GM21360 (cell line): Measurements from ENCODE around the gene FBXO8.

ENCODE experiments used
- ATAC-seq: cut with Tn5 transposase; IDR thresholded peaks from one replicate; pipeline ENCODE4 v1.9.1; 2021; ENCODE audit warnings: mild to moderate bottlenecking, moderate library complexity; ENCODE audit not compliant: unreplicated experiment

Gene FBXO8

GRCh38 chr4:174252412-174252811 is 31.1 kb downstream of the FBXO8 start:
- ATAC-seq: no peak

GRCh38 chr4:174248407-174248806 is 35.1 kb downstream of the FBXO8 start:
- no peak for ATAC-seq

GRCh38 chr4:174245714-174246113 is 37.8 kb downstream of the FBXO8 start:
- no peak for ATAC-seq

- ATAC-seq: no peak
Measured at GRCh38 chr4:174244441-174244840, 39.0 kb downstream of the FBXO8 start.

- ATAC-seq: no peak
Measured at GRCh38 chr4:174241162-174241561, 42.3 kb downstream of the FBXO8 start.

GRCh38 chr4:174236359-174236758 is 47.1 kb downstream of the FBXO8 start:
- no peak for ATAC-seq

GRCh38 chr4:174230680-174231079 is 52.8 kb downstream of the FBXO8 start:
- ATAC-seq: no peak

GRCh38 chr4:174230148-174230547 is 53.3 kb downstream of the FBXO8 start:
- ATAC-seq: no peak

- no peak for ATAC-seq
Measured at GRCh38 chr4:174228988-174229387, 54.5 kb downstream of the FBXO8 start.

GRCh38 chr4:174225349-174226049 is 58.0 kb downstream of the FBXO8 start:
- ATAC-seq: no peak

- no peak for ATAC-seq
Measured at GRCh38 chr4:174224550-174224949, 58.9 kb downstream of the FBXO8 start.

GRCh38 chr4:174222266-174222872 is 61.1 kb downstream of the FBXO8 start:
- peak; percentile 87 for ATAC-seq

- no peak for ATAC-seq
Measured at GRCh38 chr4:174218127-174218790, 65.2 kb downstream of the FBXO8 start.

GRCh38 chr4:174217273-174218126 is 66.0 kb downstream of the FBXO8 start:
- no peak for ATAC-seq

GRCh38 chr4:174216799-174217272 is 66.6 kb downstream of the FBXO8 start:
- ATAC-seq: no peak

GRCh38 chr4:174215961-174216680 is 67.3 kb downstream of the FBXO8 start:
- ATAC-seq: no peak

GRCh38 chr4:174215057-174215456 is 68.4 kb downstream of the FBXO8 start:
- no peak for ATAC-seq

- ATAC-seq: no peak
Measured at GRCh38 chr4:174214101-174214878, 69.2 kb downstream of the FBXO8 start.

- ATAC-seq: no peak
Measured at GRCh38 chr4:174213731-174214100, 69.8 kb downstream of the FBXO8 start.

GRCh38 chr4:174212061-174212460 is 71.4 kb downstream of the FBXO8 start:
- ATAC-seq: no peak
